Renal cortical epithelial cell (primary cell): Measurements from ENCODE around the gene PTH1R. TPM values are rescaled to one million over a fixed set of nuclear protein-coding genes. Genes with fewer than 3 reads are reported as not detected.

Experiments used
- DNase-seq: peaks from one replicate; pipeline ENCODE4 v3.0.0-alpha.2; 2011; ENCODE audit warnings: low read depth
- total RNA-seq: library from RNA; depleted of rRNA; stranded (reverse); fragments of >200 nt; gene quantifications from 2 replicates; pipeline ENCODE4 v1.2.3, GENCODE V29; 2014

The PTH1R gene
- total RNA-seq, 1 donor from 2014 or later, result 106 TPM

GRCh38 chr3:46913644-46914043 is 36.1 kb downstream of the PTH1R start:
- DNase-seq, result peak; percentile 88

- no peak for DNase-seq
Observed at GRCh38 chr3:46914849-46915248, 37.3 kb downstream of the PTH1R start.

DNA sequence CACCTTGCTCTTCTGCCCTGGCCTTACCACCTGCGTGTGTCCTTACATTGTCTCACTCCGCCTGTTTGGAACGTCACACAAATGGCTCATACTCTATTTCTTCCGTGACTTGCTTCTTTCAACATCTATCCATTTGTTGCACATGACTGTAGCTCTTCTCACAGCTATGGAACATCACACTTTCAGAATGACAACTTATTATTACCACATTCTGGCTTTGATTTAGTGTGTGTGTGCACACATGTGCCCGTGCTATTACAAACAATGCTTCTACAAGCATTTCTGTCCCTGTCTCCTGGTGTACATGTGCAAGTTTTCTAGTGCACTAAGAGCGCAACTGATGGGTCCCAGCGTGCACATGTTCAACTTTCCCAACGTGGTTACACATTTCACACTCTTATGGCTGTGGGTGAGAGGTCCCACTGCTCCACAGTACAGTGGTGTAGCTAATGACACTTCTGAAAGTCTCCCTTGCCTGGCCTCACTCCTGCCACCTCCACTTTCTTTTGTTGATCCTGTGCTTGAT is 37.8 kb downstream of the PTH1R start:
- DNase-seq, result no peak

DNA sequence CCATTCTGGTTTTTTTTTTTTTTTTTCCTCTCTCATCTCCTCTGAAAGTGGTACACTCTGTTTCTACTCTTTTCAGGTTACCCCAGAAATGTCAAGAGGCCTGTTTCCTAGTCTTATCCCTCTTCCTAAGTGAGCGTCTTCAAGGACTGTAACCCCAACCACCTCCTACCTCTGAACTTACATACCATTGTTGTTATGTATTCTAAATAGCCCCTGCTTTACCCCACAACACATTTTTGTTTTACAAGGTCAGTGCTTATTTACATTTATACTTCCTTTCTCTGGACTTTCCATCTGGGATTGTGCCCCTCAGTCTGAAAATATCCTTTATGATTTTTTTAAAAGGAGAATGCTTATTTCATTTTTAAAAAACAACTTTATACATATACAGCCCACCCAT is 38.8 kb downstream of the PTH1R start:
- DNase-seq, result no peak

- no peak for DNase-seq
Observed at GRCh38 chr3:46916799-46917198, 39.3 kb downstream of the PTH1R start.

DNA sequence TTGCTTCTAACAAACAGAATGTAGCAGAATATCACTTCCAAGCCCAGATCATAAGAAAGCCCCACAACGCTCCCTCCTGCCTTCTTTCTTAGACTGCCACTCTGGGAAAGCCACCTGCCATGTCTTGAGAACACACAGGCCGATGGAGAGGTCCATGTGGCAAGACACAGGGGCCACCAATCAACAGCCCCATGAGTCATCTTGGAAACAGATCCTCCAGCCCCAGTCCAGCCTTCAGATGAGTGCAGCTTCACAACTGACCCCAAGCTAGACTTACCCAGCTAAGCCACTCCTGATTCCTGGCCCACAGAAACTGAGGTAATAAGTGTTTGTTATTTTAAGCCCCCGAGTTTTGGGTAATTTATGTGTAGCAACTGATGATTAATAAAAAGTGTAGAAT is 39.7 kb downstream of the PTH1R start:
- DNase-seq, result no peak

DNA sequence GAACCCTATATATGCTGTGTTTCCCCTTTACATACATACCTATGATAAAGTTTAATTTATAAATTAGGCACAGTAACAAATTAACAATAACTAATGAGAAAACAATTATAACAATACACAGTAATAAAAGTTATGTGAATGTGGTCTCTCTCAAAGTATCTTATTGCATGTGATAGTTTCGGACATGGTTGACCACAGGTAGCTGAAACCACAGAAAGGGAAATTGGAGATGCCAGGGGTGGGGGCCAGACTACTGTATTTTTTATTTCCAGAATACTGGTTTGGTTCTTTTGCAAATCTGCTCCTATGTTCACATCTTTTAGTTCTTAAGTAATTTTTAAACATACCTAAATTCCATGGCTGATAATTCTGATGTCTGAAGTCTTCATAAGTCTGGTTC is 40.7 kb downstream of the PTH1R start:
- DNase-seq, result no peak

DNA sequence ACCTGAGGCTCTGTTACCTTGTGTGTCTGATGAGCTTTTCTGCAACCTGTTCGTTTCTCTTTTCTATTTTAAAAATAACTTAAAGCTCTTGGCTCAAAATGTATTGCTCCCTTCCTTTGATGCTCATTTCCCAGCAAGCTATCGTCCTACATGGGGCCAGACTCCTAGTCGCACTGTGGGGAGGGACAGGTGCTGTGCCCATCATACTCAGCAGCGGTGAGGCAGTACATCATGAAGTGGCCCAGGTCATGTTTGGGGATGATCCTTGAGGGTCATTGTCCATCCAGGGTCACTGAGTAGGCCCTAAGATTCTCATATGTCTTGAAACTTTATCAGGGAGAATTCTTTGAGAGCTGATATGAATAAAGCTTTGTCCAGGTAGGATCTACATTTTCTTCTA is 41.1 kb downstream of the PTH1R start:
- no peak for DNase-seq

DNA sequence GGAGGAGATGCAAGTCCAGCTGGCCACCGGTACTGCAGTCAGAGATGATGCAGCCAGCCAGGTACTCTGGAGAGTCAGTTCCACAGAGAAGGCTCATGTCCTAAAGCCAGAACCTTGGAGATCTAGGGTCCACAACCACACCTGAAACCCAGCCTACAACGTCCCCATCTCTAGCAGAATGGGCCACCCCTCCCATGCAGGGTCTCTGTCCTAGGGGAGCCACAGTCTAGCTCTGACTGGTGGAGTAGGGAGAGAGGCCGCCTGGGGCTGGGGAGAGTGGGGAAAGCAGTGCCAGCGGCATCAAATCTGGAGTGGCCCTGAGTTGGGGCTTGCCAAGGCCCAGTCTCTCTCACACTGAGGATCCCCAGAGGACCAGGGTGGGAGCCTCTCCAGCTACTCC is 43.5 kb downstream of the PTH1R start:
- no peak for DNase-seq

- no peak for DNase-seq
Observed at GRCh38 chr3:46921871-46922271, 44.4 kb downstream of the PTH1R start.

DNA sequence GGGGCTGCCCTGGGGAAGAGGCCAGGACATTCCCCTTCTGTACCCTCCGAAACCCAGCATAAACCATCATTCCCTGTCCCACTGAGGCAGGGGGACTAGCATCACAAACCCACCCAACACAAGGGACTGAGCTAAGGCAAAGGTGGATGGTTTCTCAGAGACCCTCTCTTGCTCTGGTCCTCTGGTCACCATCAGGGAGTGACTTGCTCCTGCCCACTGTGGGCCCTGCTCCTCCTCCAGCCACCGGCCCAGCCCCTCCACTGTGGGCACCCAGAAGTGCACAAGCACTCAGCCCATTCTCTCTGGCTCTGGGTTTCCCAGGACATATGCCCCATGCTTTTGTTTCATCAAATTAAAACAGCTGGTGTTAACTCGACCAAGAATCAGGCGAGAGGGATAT is 44.9 kb downstream of the PTH1R start:
- no peak for DNase-seq

- DNase-seq, result no peak
Observed at GRCh38 chr3:46922871-46923558, 45.5 kb downstream of the PTH1R start.

- DNase-seq, result no peak
Observed at GRCh38 chr3:46923559-46924350, 46.2 kb downstream of the PTH1R start.

GRCh38 chr3:46924921-46925584 is 47.5 kb downstream of the PTH1R start:
- DNase-seq, result no peak

GRCh38 chr3:46925585-46925934 is 48.0 kb downstream of the PTH1R start:
- no peak for DNase-seq

GRCh38 chr3:46926039-46926438 is 48.5 kb downstream of the PTH1R start:
- DNase-seq, result peak; percentile 77

DNA sequence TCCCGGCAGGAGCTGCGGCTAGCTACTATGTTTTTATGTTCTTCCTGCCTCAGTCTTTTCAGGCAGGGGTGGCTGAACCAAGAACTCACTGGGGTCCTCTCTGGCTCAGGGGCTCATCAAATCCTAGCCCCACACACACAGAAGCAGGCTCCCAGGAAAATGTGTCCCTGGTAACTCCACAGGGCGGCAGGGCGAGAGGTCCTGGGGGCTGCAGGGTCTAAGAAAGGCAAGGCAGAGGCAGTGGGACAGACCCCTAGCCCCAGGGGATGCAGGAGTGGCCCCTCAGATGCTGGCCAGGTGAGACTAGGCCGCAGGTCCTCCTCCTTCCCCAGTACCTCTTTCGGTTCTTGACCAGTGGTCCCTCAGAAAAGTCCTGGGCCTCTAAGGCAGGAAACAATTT is 48.9 kb downstream of the PTH1R start:
- DNase-seq, result no peak

GRCh38 chr3:46926871-46927717 is 49.6 kb downstream of the PTH1R start:
- no peak for DNase-seq

DNA sequence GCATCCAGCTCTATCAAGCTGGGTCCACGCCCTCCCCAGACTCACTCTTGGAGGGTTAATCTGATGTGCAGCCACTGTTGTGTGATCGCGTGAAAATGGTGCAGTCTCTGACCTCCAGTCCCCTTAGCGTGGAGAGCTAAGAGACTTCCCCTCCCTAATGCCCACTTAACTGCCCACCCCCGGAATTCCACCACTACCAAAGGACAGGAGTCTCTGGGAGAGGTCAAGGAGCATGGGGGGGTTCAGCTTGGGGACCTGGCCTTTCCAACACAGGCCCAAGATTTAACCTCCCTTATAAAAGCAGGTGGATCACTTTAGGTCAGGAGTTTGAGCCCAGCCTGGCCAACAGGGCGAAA is 50.2 kb downstream of the PTH1R start:
- DNase-seq, result no peak

GRCh38 chr3:46928282-46928681 is 50.8 kb downstream of the PTH1R start:
- no peak for DNase-seq

DNA sequence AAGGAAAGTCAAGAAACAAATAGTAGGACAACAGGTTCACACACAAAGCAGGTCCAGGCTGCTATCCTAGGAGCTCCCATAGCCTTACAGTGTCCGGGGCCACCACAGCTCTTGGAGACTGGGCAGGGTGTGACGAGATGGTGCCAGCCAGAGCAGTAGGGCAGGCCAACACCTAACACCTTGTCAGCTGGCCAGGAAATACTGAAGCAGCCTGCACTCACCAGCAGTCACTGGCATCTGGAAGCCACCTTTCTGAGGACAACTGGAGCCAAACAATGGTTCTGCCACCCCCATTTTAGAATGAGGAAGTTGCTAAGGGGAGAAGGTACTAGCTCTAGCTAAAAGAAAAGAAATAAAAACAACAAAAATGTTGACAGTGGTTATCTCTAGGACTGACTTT is 51.8 kb downstream of the PTH1R start:
- DNase-seq, result no peak
